Measurements from ENCODE around the gene HIC1.

HIC1 gene

GRCh38 chr17:2090804-2091534, 36.1 kb downstream of the HIC1 start:
- peak; percentile 92 for DNase-seq (ENCODE audit: low read depth)
- no peak overlapping the region for H3K4me3 ChIP-seq (ENCODE audit: low read depth, low read length)

GRCh38 chr17:2092253-2092652, 37.4 kb downstream of the HIC1 start:
- no peak for DNase-seq (ENCODE audit: low read depth)
- no peak overlapping the region for H3K4me3 ChIP-seq (ENCODE audit: low read depth, low read length)

GRCh38 chr17:2093349-2093748, 38.4 kb downstream of the HIC1 start:
- no peak overlapping the region for H3K4me3 ChIP-seq (ENCODE audit: low read depth, low read length)
- DNase-seq (ENCODE audit: low read depth): no peak

- DNase-seq (ENCODE audit: low read depth): no peak
- no peak overlapping the region for H3K4me3 ChIP-seq (ENCODE audit: low read depth, low read length)
These were observed 40.1 kb downstream of the HIC1 start for GRCh38 chr17:2094891-2095535.

GRCh38 chr17:2095536-2095910, 40.6 kb downstream of the HIC1 start:
- no peak overlapping the region for H3K4me3 ChIP-seq (ENCODE audit: low read depth, low read length)

GRCh38 chr17:2101448-2102257, 46.8 kb downstream of the HIC1 start:
- H3K4me3 ChIP-seq (ENCODE audit: low read depth, low read length): no peak overlapping the region
- no peak for DNase-seq (ENCODE audit: low read depth)

More at GRCh38 chr17:2095536-2095910, 40.6 kb downstream of the HIC1 start:
- no peak for DNase-seq (ENCODE audit: low read depth)

- H3K4me3 ChIP-seq (ENCODE audit: low read depth, low read length): no peak overlapping the region
- DNase-seq (ENCODE audit: low read depth): no peak
These were observed 48.3 kb downstream of the HIC1 start for GRCh38 chr17:2102931-2103809.

GRCh38 chr17:2105663-2106062, 50.8 kb downstream of the HIC1 start:
- DNase-seq (ENCODE audit: low read depth): no peak
- no peak overlapping the region for H3K4me3 ChIP-seq (ENCODE audit: low read depth, low read length)

GRCh38 chr17:2106308-2106955, 51.5 kb downstream of the HIC1 start:
- DNase-seq (ENCODE audit: low read depth): no peak
- H3K4me3 ChIP-seq (ENCODE audit: low read depth, low read length): no peak overlapping the region

- DNase-seq (ENCODE audit: low read depth): no peak
- H3K4me3 ChIP-seq (ENCODE audit: low read depth, low read length): no peak overlapping the region
These were observed 52.1 kb downstream of the HIC1 start for GRCh38 chr17:2107050-2107449.

GRCh38 chr17:2107506-2107905, 52.6 kb downstream of the HIC1 start:
- no peak overlapping the region for H3K4me3 ChIP-seq (ENCODE audit: low read depth, low read length)
- DNase-seq (ENCODE audit: low read depth): no peak

- DNase-seq (ENCODE audit: low read depth): no peak
- H3K4me3 ChIP-seq (ENCODE audit: low read depth, low read length): no peak overlapping the region
These were observed 53.3 kb downstream of the HIC1 start for GRCh38 chr17:2108170-2108569.

GRCh38 chr17:2110436-2110835, 55.5 kb downstream of the HIC1 start:
- DNase-seq (ENCODE audit: low read depth): no peak
- H3K4me3 ChIP-seq (ENCODE audit: low read depth, low read length): no peak overlapping the region

GRCh38 chr17:2111691-2112090, 56.8 kb downstream of the HIC1 start:
- peak; percentile 69 for DNase-seq (ENCODE audit: low read depth)

More at GRCh38 chr17:2111691-2112090, 56.8 kb downstream of the HIC1 start:
- no peak overlapping the region for H3K4me3 ChIP-seq (ENCODE audit: low read depth, low read length)
